ENCODE results near the gene CPED1.

Gene CPED1

DNA sequence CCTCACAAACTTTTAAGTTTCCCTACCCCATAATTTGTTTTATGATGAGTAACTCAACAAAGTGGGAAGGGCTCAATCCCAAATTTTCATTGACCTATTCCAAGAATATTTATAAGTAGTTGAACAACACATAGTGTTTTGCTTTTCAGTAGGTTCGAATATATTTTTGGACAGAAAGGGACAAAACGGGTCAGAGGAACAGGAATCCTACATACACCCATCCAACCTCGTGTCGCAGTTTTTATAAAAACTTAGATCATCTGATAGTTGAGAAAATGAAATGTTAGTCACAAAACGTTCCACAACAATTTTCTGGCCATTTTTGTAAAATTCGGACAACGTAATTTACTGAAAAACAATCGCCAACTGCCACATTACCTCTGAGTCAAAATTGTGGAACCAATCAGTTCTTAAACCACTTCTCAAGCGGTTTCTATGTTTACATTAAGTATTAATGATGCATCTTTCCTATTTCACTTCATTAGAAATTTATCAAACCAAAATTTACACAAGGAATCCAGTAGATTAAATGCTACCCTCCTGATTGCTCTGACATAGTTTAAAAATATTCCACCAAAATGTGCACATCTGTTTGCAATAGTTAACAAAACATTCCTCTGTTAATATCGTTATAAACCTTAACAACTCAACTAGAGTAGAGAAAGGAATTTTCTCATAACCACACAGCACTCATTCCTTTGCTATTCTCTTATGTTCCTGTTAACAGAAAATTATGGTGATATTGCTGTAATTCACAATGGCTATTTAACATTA lies 346.6 kb downstream of the CPED1 start:
- H3K4me3 ChIP-seq (ENCODE audit: low read depth, low read length), result no peak overlapping the region

DNA sequence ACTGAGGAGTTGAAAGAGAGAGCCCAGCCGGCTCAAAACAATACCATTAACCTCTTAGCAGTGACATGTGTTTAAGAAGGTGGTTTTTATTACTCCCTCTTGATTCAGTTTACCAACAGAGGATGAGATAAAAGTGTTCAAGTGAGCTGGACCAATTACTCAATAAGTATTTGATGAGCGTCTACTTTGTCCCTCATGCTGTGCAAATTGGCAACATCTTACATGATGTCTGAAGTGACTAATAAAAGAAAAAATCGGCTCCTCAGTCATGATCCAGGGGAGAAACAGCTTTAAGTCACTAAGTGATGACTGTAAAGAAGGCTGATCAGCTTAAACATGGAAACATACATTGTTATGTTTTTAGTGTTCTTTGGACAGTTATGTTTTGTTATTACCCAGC lies 348.1 kb downstream of the CPED1 start:
- no peak overlapping the region for H3K4me3 ChIP-seq (ENCODE audit: low read depth, low read length)

DNA sequence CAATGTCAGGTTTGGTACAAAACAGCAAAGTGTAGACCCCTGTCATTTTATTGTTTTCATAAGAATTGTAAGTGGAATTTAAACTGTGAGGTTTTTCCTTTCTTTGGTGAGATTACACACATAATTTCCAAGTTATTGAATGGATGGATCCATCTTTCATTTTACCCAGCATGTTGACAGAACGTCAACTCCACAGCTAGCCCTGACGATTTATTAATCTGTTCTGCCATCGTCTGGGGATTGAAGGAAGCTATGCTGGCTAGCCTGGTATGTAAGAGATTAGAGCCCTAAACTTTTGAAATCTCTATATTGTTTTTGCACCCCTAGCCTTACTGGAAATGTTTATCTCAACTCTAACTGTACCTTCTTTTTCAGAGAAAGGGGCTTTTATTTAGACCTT lies 348.9 kb downstream of the CPED1 start:
- H3K4me3 ChIP-seq (ENCODE audit: low read depth, low read length), result no peak overlapping the region

DNA sequence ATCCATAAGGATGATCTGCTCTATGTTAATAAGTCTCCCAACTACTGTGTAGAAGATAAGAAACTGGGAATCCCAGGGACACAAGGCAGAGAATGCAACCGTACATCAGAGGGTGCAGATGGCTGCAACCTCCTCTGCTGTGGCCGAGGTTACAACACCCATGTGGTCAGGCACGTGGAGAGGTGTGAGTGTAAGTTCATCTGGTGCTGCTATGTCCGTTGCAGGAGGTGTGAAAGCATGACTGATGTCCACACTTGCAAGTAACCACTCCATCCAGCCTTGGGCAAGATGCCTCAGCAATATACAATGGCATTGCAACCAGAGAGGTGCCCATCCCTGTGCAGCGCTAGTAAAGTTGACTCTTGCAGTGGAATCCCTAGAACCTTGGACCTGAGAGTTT lies 350.6 kb downstream of the CPED1 start:
- H3K4me3 ChIP-seq (ENCODE audit: low read depth, low read length), result no peak overlapping the region

DNA sequence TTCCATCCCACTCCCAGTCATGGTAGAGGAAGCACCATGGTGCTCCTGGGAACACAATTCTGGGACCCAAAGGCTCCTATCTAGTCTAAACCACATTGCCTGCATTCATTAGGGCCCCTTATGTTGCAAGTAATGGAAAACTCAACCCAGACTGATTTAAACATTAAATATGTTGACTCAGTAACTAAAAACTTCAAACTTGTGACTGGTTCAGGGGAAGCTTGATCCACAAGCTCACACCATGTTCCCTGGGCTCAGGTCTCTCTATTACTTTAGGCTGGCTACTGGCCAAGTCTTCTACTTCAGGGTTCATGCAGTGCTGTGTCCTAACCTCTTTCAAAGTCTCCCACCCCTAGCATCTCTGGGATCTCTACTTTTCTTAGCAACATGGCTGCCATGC lies 353.4 kb downstream of the CPED1 start:
- H3K4me3 ChIP-seq (ENCODE audit: low read depth, low read length), result no peak overlapping the region

DNA sequence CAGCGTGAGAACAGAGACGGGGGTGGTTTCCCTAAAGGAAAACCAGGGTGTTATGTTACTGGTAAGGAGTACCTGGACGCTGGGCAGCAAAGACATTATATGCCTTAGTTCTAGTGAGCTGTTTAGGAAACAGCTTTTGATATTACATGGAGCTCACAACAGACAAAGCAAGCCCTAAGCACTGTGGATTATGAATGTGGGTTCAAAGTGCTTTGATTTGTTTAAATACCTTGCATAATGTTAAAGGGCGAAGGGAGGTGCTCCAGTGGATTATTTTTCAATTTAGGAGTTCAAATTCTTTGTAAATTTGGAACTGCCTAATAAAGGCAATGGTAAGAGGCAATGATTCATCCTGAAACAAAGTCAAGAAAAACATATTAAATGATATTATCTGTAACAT lies 354.1 kb downstream of the CPED1 start:
- no peak overlapping the region for H3K4me3 ChIP-seq (ENCODE audit: low read depth, low read length)

DNA sequence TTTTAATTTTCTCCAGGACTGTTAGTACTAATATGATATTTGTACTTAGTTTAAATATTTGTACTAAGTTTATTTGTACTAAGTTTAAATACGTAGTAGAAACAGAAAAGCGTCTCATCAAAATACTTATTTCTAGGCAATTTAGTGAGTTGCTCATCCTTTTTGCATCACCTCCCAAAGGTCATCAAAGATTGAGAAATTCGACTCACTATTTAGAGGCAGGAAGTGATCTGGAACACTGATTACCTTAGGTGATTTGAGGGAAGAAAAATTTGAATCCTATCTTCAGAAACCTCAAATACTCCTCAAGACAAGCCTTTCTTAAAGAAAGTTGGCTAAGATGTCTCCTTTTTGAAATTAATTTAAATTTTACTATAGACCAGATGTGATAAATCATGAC lies 354.8 kb downstream of the CPED1 start:
- H3K4me3 ChIP-seq (ENCODE audit: low read depth, low read length), result no peak overlapping the region

DNA sequence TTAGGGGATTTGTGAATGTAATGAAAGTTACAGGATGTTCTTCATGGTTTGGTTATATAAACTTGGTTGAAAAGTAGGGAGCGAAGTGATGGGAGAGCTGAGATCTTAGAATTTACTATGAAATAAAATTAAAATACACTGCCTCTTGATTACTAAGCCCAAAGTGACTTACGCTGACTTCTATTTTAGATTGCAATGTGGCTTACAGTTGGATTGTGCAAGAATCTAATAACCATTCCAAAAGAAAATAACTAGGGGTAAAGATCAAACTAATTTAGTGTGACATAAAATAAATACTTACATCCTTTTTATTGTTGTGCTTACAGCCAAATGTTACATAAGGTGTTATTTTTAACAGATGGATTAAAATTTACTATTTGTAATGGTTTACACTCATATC lies 355.6 kb downstream of the CPED1 start:
- H3K4me3 ChIP-seq (ENCODE audit: low read depth, low read length), result no peak overlapping the region

DNA sequence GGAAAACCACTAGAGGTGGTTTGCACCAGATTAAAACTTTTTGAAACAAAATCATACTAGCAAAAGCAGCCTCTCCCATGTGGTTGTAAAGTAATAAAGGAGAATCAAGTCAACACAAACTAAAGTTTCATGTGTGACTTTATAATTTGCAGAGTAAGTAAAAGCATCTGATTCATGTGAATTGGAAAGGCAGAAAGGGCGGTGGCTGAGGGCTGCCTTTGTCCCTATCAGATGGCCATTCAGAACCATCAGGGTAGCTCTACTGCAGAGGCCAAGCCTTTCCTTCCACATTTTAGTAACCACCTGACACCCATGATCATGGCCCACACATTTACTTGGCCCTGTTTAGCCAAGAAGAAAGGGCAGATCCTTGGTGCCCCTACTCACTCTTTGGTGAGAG lies 356.0 kb downstream of the CPED1 start:
- no peak overlapping the region for H3K4me3 ChIP-seq (ENCODE audit: low read depth, low read length)
